NT2/D1 (cell line): ENCODE data around the gene ACACB.

Experiments
- YY1 ChIP-seq: IDR thresholded peaks from 2 replicates; pipeline ENCODE4 v1.6.1; 2011; ENCODE audit not compliant: insufficient read length, insufficient read depth
- ZNF274 ChIP-seq: IDR thresholded peaks from 2 replicates; pipeline ENCODE4 v1.6.1; 2011; ENCODE audit warnings: mild to moderate bottlenecking, low read depth, low read length

DNA sequence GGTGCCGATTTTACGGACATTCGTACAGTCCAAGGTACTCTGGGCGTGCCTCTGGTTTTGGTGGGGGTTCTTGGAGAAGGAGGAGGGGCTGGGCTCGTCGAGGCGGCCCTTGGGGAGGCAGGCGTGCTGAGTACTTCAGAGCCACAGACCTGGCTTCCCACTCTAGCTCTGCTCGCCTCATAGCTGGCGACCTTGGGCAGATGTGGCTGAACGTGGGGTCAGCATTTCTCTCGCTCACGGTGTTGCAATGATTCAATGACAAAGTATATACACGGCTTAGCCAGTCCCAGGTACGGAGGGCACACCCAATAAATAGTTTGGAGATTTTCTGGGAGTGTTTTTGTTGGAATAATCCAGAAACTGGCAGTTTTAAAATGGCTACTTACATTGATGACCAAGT, 117.6 kb downstream of the ACACB start:
- no peak for TF ChIP-seq ZNF274
- TF ChIP-seq YY1: no peak
